HFF-Myc (cell line): ENCODE data around the gene VAC14.

Source experiments
- DNase-seq: peaks from one replicate; pipeline ENCODE4 v3.0.0-alpha.2; 2011; ENCODE audit warnings: low read depth; ENCODE audit errors: extremely low read depth
- H3K4me3 ChIP-seq: replicated peaks from 2 replicates; pipeline ENCODE4 v1.5.1; 2011; ENCODE audit warnings: low read depth, mild to moderate bottlenecking, control low read depth, low read length
- TF ChIP-seq, protein P1 (sequence below): IDR thresholded peaks from 2 replicates; pipeline ENCODE4 v1.5.1; 2012; ENCODE audit warnings: mild to moderate bottlenecking, low read depth, low read length, control low read depth; ENCODE audit errors: missing control alignments

The VAC14 gene

DNA sequence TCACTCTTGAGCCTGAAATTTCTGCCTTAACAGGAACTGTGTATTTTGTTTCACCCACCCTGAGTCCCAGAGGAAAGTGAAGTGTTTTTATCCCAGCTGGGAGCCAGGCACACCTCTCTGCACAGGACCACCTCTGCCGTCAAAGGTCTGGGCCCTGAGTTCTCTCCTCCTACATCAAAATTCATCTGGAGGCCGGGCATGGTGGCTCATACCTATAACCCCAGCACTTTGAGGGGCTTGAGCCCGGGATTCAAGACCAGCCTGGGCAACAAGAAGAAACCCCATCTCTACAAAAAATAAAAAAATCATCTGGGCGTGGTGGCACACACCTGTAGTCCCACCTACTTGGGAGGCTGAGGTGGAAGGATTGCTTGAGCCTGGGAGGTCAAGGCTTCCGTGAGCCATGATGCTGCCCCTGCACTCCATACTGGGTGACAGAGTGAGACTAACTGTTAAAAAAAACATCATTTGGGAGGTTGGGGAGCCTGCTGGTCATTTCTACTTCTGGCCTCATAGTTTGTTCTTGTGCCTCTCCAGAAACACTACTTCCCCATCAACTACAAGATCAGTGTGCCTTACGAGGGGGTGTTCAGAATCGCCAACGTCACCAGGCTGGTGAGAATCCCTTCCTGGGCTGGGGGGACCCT is 144.8 kb downstream of the VAC14 start:
- H3K4me3 ChIP-seq: no peak overlapping the region
- TF ChIP-seq, protein P1, sequence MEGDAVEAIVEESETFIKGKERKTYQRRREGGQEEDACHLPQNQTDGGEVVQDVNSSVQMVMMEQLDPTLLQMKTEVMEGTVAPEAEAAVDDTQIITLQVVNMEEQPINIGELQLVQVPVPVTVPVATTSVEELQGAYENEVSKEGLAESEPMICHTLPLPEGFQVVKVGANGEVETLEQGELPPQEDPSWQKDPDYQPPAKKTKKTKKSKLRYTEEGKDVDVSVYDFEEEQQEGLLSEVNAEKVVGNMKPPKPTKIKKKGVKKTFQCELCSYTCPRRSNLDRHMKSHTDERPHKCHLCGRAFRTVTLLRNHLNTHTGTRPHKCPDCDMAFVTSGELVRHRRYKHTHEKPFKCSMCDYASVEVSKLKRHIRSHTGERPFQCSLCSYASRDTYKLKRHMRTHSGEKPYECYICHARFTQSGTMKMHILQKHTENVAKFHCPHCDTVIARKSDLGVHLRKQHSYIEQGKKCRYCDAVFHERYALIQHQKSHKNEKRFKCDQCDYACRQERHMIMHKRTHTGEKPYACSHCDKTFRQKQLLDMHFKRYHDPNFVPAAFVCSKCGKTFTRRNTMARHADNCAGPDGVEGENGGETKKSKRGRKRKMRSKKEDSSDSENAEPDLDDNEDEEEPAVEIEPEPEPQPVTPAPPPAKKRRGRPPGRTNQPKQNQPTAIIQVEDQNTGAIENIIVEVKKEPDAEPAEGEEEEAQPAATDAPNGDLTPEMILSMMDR: no peak

DNA sequence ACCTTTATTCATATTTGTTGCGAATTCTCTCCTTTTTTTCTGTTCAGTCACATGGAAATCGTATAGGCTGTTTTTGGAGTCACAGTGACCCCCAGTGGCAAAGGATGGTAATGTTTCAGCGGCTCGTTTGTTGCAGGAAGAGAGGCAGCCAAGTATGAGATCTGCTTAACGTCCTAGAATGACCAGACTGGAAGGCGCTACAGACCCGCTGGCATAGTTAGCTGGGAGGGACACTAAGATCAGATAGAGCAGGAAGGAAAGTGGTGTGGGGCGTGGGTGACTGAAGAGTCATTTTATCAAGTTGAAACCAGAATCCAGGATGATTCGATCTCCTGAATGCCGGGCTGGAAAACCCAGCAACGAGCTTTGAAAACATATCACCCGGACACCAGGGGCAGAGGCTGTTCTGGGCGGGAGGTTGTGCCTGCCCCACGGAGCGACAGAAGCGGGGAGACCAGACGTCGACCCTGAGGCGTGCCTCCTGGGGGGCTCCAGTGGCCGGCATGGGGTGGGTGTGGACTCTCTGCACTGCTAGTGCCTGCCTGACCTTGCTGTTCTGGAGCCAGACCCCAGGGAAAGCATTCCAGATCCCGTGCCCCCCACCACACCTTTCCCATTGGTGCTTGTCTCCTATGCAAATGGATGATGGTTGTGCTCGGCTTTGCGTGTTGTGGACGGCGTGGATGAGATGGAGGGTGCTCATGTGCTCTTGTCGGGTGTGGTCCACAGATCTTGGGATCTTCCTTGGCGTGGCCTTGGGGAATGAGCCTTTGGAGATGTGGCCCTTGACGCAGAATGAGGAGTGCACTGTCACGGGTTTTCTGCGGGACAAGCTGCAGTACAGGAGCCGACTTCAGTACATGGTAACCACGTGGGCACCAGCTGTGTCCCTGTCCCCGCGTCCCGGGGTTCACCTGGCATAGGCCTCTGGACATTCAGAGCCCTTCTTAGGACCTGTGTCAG is 146.9 kb downstream of the VAC14 start:
- peak; percentile 85 for DNase-seq
- TF ChIP-seq, protein P1: peak; percentile 84
- H3K4me3 ChIP-seq: peak overlapping the region; percentile 30

More for the DNA sequence above, 144.8 kb downstream of the VAC14 start:
- no peak for DNase-seq

DNA sequence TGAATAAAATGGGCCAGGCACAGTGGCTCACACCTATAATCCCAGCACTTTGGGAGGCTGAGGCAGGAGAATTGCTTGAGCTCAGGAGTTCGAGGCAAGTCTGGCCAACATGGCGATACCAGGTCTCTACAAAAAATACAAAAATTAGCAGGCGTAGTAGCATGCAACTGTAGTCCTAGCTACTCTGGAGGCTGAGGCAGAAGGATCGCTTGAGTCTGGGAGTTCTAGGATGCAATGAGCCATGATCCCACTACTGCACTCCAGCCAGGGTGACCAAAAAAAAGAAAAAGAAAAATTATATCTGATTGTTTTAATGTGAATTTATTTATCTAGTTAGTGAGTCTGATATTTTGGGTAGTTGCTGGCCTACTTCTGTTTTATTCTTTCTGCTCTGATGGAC is 147.6 kb downstream of the VAC14 start:
- DNase-seq: no peak
- no peak overlapping the region for H3K4me3 ChIP-seq
- TF ChIP-seq, protein P1: no peak

DNA sequence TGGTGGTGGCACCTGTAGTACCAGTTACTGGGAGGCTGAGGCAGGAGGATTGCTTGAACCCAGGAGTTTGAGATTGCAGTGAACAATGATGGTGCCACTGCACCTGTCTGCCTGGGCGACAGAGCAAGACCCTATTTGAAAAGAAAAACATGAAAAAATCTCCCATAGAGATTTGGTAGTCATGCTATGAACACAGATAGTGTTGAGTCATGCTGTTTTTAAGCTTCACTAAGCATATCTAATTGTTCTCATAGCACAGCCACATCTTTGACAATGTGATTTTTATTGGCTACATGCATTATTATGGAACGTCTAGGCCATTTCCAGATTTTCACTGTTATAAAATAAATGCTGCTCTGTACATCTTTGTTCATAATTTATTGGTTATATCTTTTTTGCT is 148.6 kb downstream of the VAC14 start:
- H3K4me3 ChIP-seq: no peak overlapping the region
- DNase-seq: no peak
- TF ChIP-seq, protein P1: no peak

DNA sequence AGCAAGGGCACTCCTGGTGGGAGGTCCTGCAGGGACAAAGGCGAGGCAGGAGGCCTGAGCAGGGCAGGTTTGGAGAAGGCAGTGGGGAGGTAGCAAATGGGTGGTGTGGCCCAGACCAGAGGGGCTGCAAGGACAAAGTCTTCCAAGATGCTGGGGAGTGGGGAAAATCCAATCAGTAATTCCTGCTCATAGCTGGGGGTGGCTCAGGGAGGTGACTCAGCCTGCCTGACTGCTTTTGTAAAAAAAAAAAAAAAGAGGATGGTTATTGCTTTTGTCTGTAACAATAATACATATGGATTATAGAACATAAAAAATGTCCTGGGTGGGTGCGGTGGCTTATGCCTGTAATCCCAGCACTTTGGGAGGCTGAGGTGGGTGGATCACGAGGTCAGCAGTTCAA is 149.4 kb downstream of the VAC14 start:
- TF ChIP-seq, protein P1: no peak
- H3K4me3 ChIP-seq: no peak overlapping the region
- DNase-seq: no peak

DNA sequence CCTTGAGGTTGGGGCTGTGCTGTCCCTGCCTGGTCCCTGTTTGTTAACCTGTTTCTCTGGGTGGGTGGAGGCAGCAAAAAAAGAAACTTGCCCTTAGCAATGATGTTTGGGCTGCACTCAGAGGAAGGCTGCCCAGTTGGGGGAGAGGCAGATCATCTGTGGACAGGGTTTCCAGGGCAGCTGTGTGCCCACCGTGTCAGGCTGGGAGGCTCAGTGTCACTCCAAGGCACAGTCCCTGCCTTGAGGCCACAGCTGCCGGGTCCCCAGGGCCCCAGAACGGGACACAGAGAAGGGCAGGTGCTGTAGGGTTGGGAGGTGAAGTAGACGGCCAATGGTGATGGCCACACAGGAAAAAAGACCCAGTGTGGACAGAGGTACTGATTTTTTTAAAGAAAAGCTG is 150.7 kb downstream of the VAC14 start:
- TF ChIP-seq, protein P1: no peak
- no peak for DNase-seq
- H3K4me3 ChIP-seq: no peak overlapping the region
